LoVo (cell line): Measurements from ENCODE around the gene NCLN.
"Not testable (repeated sequence)": the region's sequence is repeated elsewhere in the genome, so short reads cannot be mapped to it uniquely, and the experiment has no call there.

Source experiments
- DNase-seq: peaks from one replicate; pipeline ENCODE4 v3.0.0-alpha.2; 2016; ENCODE audit warnings: low spot score

The NCLN gene

GRCh38 chr19:3185461-3186159 lies at the start of gene NCLN:
TSS of gene NCLN (plus strand) at chr19:3185930. CDS start at chr19:3186031, 101 bp downstream.
- DNase-seq = peak; percentile 95

GRCh38 chr19:3135961-3136683 lies 49.6 kb upstream of the NCLN start, which contains the start of gene GNA15:
TSS of gene GNA15 (plus strand) at chr19:3136033. CDS start at chr19:3136451, 418 bp downstream.
- no peak for DNase-seq

GRCh38 chr19:3136684-3137055 lies 49.1 kb upstream of the NCLN start:
- DNase-seq = no peak

GRCh38 chr19:3137119-3137518 lies 48.6 kb upstream of the NCLN start:
- no peak for DNase-seq

- no peak for DNase-seq
Measured at GRCh38 chr19:3138268-3138667, 47.5 kb upstream of the NCLN start.

- DNase-seq = no peak
Measured at GRCh38 chr19:3140667-3141038, 45.1 kb upstream of the NCLN start.

GRCh38 chr19:3142292-3142670 lies 43.4 kb upstream of the NCLN start:
- DNase-seq = peak; percentile 32

- DNase-seq = no peak
Measured at GRCh38 chr19:3142781-3143337, 42.9 kb upstream of the NCLN start.

GRCh38 chr19:3145909-3146676 lies 39.6 kb upstream of the NCLN start:
- DNase-seq = no peak

GRCh38 chr19:3146677-3147100 lies 39.0 kb upstream of the NCLN start:
- DNase-seq = no peak

GRCh38 chr19:3148503-3148902 lies 37.2 kb upstream of the NCLN start:
- DNase-seq = no peak

- no peak for DNase-seq
Measured at GRCh38 chr19:3149089-3149488, 36.6 kb upstream of the NCLN start.

GRCh38 chr19:3149526-3150505 lies 35.9 kb upstream of the NCLN start:
- DNase-seq = no peak

- DNase-seq = no peak
Measured at GRCh38 chr19:3150739-3151329, 34.9 kb upstream of the NCLN start.

- DNase-seq = no peak
Measured at GRCh38 chr19:3151563-3152418, 33.9 kb upstream of the NCLN start.

GRCh38 chr19:3152419-3152780 lies 33.3 kb upstream of the NCLN start:
- DNase-seq = no peak

- DNase-seq = no peak
Measured at GRCh38 chr19:3153286-3154230, 32.2 kb upstream of the NCLN start.

- not testable (repeated sequence) for DNase-seq
Measured at GRCh38 chr19:3154447-3154846, 31.3 kb upstream of the NCLN start.
